ENCODE data around the gene PTGER1.

Gene PTGER1, protein sequence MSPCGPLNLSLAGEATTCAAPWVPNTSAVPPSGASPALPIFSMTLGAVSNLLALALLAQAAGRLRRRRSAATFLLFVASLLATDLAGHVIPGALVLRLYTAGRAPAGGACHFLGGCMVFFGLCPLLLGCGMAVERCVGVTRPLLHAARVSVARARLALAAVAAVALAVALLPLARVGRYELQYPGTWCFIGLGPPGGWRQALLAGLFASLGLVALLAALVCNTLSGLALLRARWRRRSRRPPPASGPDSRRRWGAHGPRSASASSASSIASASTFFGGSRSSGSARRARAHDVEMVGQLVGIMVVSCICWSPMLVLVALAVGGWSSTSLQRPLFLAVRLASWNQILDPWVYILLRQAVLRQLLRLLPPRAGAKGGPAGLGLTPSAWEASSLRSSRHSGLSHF

DNA sequence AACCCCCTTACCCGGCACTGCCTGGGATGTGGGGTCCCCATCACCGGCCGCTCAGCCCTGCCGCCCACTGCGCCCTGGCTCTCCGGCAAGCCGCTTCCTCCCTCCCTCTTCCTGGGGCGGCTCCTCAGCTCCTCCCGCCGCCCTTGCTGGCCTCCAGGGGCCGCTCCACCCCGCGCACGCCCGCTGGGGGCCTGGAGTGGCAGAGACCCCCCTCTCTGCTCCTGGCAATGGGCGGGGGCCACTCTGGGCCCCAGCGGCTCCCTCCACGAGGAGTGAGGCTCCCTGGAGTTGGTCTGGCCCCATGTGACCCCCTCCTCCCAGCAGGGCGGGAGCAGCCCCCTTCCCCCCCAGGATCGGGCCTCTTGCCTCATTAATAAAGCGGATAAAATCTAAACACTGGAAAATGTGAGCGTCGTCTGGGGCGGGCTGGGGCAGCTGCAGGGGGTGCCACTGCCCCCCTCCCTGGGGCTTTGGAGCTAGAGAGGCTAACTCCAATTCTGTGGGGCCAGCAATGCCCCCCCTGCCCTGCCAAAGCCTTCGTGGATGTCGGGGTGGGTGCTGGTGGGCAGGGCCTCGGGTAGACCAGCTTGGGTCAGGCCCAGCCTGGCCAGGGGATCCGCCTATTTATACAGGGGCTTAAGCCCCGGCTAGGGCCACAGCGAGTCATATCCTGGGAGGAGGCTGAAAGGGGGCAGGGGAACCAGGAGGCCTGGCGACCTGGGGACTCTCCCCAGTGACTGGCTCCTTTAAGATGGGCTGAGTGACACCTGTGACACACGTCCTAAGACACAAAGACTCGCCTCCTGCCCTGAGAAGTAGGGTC lies at the start of gene PTGER1:
Gene PTGER1 (minus strand): TSS at position 104 of the 823 bp plus-strand sequence. CDS start 1,034 bp downstream, outside the sequence.
- H3K4me3 ChIP-seq (ENCODE audit: low read depth, low read length, poor library complexity, severe bottlenecking), result no peak within 1 kb of the TSS
- H3K9me2 ChIP-seq (ENCODE audit: low read depth, low read length), result no peaks in the 10 kb centered on the region
- H3K9me3 ChIP-seq (ENCODE audit: low read length), result no peaks in the 10 kb centered on the region
- peaks cover 13% of the 10 kb centered on the region for H3K4me1 ChIP-seq (ENCODE audit: insufficient read depth, low read length, severe bottlenecking)
- no peak within 1 kb of the TSS for H3K9ac ChIP-seq (ENCODE audit: low read length)
- H3K27me3 ChIP-seq (ENCODE audit: insufficient read depth, low read length), result peaks cover 6% of the 10 kb centered on the region; the same call in 1 of the 2 replicates
- TF ChIP-seq, protein P1, sequence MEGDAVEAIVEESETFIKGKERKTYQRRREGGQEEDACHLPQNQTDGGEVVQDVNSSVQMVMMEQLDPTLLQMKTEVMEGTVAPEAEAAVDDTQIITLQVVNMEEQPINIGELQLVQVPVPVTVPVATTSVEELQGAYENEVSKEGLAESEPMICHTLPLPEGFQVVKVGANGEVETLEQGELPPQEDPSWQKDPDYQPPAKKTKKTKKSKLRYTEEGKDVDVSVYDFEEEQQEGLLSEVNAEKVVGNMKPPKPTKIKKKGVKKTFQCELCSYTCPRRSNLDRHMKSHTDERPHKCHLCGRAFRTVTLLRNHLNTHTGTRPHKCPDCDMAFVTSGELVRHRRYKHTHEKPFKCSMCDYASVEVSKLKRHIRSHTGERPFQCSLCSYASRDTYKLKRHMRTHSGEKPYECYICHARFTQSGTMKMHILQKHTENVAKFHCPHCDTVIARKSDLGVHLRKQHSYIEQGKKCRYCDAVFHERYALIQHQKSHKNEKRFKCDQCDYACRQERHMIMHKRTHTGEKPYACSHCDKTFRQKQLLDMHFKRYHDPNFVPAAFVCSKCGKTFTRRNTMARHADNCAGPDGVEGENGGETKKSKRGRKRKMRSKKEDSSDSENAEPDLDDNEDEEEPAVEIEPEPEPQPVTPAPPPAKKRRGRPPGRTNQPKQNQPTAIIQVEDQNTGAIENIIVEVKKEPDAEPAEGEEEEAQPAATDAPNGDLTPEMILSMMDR (IDR thresholded peaks at IDR 0.05; ENCODE audit: low read length), result no peak; the same call in 1 of the 2 replicates
- TF ChIP-seq EZH2 (IDR thresholded peaks at IDR 0.05; ENCODE audit: borderline replicate concordance, low read length), result no peak
- no peak within 1 kb of the TSS for H3K4me2 ChIP-seq (ENCODE audit: low read length)
- H3F3A ChIP-seq (ENCODE audit: insufficient read depth, low read length), result no peaks in the 10 kb centered on the region
- no peaks in the 10 kb centered on the region for H3K79me2 ChIP-seq (ENCODE audit: insufficient read depth, low read length)
- peaks cover 20% of the 10 kb centered on the region for H3K36me3 ChIP-seq (ENCODE audit: insufficient read depth, low read length)
- no peak within 1 kb of the TSS for H2AFZ ChIP-seq (ENCODE audit: low read length)
- no peaks in the 10 kb centered on the region for H4K20me1 ChIP-seq (ENCODE audit: insufficient read depth, low read length)
- H3K27ac ChIP-seq (ENCODE audit: low read depth, low read length, poor library complexity, severe bottlenecking), result no peak within 1 kb of the TSS

DNA sequence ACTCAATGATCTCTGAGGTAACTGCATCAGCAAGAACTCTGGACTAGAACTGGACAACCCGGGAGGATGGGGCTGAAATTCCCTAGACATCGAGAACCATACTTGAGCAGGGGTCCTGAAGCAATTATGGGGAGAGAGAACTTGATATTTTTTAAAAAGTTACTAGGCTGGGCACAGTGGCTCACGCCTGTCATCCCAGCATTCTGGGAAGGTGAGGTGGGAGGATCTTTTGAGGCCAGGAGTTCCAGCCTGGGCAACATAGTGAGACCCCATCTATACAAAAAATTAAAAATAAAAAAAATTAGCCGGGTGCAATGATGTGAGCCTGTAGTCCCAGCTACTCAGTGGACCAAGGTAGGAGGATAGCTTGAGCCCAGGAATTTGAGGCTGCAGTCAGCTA lies 45.4 kb upstream of the PTGER1 start:
- H3F3A ChIP-seq (ENCODE audit: insufficient read depth, low read length), result peaks cover 9% of the 10 kb centered on the region; the same call in 1 of the 2 replicates
- no peak overlapping the region for H3K9ac ChIP-seq (ENCODE audit: low read length)
- no peak overlapping the region for H3K4me2 ChIP-seq (ENCODE audit: low read length)
- H3K27me3 ChIP-seq (ENCODE audit: insufficient read depth, low read length), result no peaks in the 10 kb centered on the region
- H3K4me3 ChIP-seq (ENCODE audit: low read depth, low read length, poor library complexity, severe bottlenecking), result no peak overlapping the region
- peaks cover 16% of the 10 kb centered on the region for H3K79me2 ChIP-seq (ENCODE audit: insufficient read depth, low read length)
- H3K9me2 ChIP-seq (ENCODE audit: low read depth, low read length), result no peaks in the 10 kb centered on the region
- no peak overlapping the region for H2AFZ ChIP-seq (ENCODE audit: low read length)
- peaks cover 20% of the 10 kb centered on the region for H3K36me3 ChIP-seq (ENCODE audit: insufficient read depth, low read length)
- H4K20me1 ChIP-seq (ENCODE audit: insufficient read depth, low read length), result no peaks in the 10 kb centered on the region
- peak overlapping the region; percentile 70 for H3K27ac ChIP-seq (ENCODE audit: low read depth, low read length, poor library complexity, severe bottlenecking)
- TF ChIP-seq EZH2 (IDR thresholded peaks at IDR 0.05; ENCODE audit: borderline replicate concordance, low read length), result no peak
- TF ChIP-seq, protein P1 (IDR thresholded peaks at IDR 0.05; ENCODE audit: low read length), result no peak
- no peaks in the 10 kb centered on the region for H3K9me3 ChIP-seq (ENCODE audit: low read length)
- H3K4me1 ChIP-seq (ENCODE audit: insufficient read depth, low read length, severe bottlenecking), result peaks cover 42% of the 10 kb centered on the region

- Histone ChIP-seq H3K36me3 (ENCODE audit: insufficient read depth, low read length) (peaks cover 26% of the 10 kb centered on the region), H4K20me1 (ENCODE audit: insufficient read depth, low read length) (no peaks in the 10 kb centered on the region), H3K9me3 (ENCODE audit: low read length) (no peaks in the 10 kb centered on the region), H3K9me2 (ENCODE audit: low read depth, low read length) (no peaks in the 10 kb centered on the region), H3K4me1 (ENCODE audit: insufficient read depth, low read length, severe bottlenecking) (peaks cover 47% of the 10 kb centered on the region), H3K9ac (ENCODE audit: low read length) (no peak overlapping the region), H2AFZ (ENCODE audit: low read length) (no peak overlapping the region), H3K4me3 (ENCODE audit: low read depth, low read length, poor library complexity, severe bottlenecking) (no peak overlapping the region), H3K27ac (ENCODE audit: low read depth, low read length, poor library complexity, severe bottlenecking) (peak overlapping the region; percentile 70), H3K4me2 (ENCODE audit: low read length) (no peak overlapping the region), H3K27me3 (ENCODE audit: insufficient read depth, low read length) (no peaks in the 10 kb centered on the region), H3K79me2 (ENCODE audit: insufficient read depth, low read length) (peaks cover 16% of the 10 kb centered on the region), H3F3A (ENCODE audit: insufficient read depth, low read length) (peaks cover 9% of the 10 kb centered on the region; the same call in 1 of the 2 replicates)
- no peak for TF ChIP-seq EZH2 (IDR thresholded peaks at IDR 0.05; ENCODE audit: borderline replicate concordance, low read length)
- TF ChIP-seq, protein P1 (IDR thresholded peaks at IDR 0.05; ENCODE audit: low read length), result no peak
These were observed 44.8 kb upstream of the PTGER1 start for GRCh38 chr19:14519860-14520407.
